HepG2 (cell line): ENCODE measurements around the gene TEAD4. TPM values are rescaled to one million over a fixed set of nuclear protein-coding genes. Genes with fewer than 3 reads are reported as not detected.

Experiments used
- ATAC-seq: fragments of 200-7000 bp; cut with Tn5 transposase; 3 replicates; pipeline ENCODE4 v1.9.1; 2020; ENCODE audit warnings: mild to moderate bottlenecking, moderate library complexity
- BruUV-seq: library from RNA; stranded (reverse); fragments of 400-500 nt; replicated peaks from 2 replicates; lab custom pipeline; 2021; lab: Mats Ljungman, UMichigan
- CTCF ChIA-PET: fragments of 300-600 bp; formaldehyde crosslinking; extraction: SDS; loops from one replicate; lab custom pipeline; 2021; ENCODE audit warnings: low total read pairs, inconsistent platforms, low intra/inter-chr PET ratio; lab: Yijun Ruan, JAX
- POLR2A ChIA-PET: fragments of 350-600 bp; sonication (Branson Sonifier 250); formaldehyde crosslinking; loops from one replicate; lab custom pipeline; 2020; ENCODE audit warnings: antibody characterized with exemption, inconsistent platforms; lab: Yijun Ruan, JAX
- DNase-seq: peaks from one replicate; pipeline ENCODE4 v3.0.0-alpha.2; 2015; ENCODE audit warnings: low spot score
- FAIRE-seq: peaks from 3 replicates; lab custom pipeline; 2011; peaks lifted over from hg19 to GRCh38; lab: Jason Lieb, UNC
- H2AFZ ChIP-seq: one replicate; pipeline ENCODE4 v1.6.1; 2011; ENCODE audit warnings: low read length, inconsistent platforms
- H3K27ac ChIP-seq: fragments of 300-600 bp; 3 replicates; pipeline ENCODE4 v1.8.0; 2011; ENCODE audit warnings: mixed run types, mild to moderate bottlenecking, mixed read lengths, low read length, inconsistent platforms; ENCODE audit not compliant: insufficient read depth; ENCODE audit errors: extremely low read length
- H3K27me3 ChIP-seq, 2 experiments: fragments of 200-600 bp in 1 of 2; 2 replicates in 1 of 2; 3 replicates in 1 of 2; pipeline versions ENCODE4 v1.6.0 to v1.8.0; 2011; ENCODE audit warnings: low read length in 2 of 2, mild to moderate bottlenecking in 2 of 2, moderate library complexity in 2 of 2, inconsistent platforms in 1 of 2; ENCODE audit not compliant: insufficient read depth in 2 of 2, control insufficient read depth in 1 of 2
- H3K36me3 ChIP-seq, 2 experiments: fragments of 200-600 bp in 1 of 2; replicated peaks in 1 of 2; 2 replicates in 1 of 2; 3 replicates in 1 of 2; pipeline versions ENCODE4 v1.5.1 to v1.8.0; 2011; ENCODE audit warnings: low read length in 2 of 2, inconsistent platforms in 1 of 2; ENCODE audit not compliant: insufficient read depth in 2 of 2, control insufficient read depth in 1 of 2
- H3K4me1 ChIP-seq: 2 replicates; pipeline ENCODE4 v1.5.1; 2012; ENCODE audit warnings: low read length, inconsistent platforms; ENCODE audit not compliant: insufficient read depth
- H3K4me2 ChIP-seq: 2 replicates; pipeline ENCODE4 v1.6.0; 2011; ENCODE audit warnings: low read depth, low read length, inconsistent platforms
- H3K4me3 ChIP-seq, 3 experiments: fragments of 200-600 bp in 1 of 3; sonication (generic), shearing (Covaris generic) in 1 of 3; replicated peaks in 1 of 3; 2 replicates each; pipeline ENCODE4 v1.5.1; 2011 to 2016; ENCODE audit warnings: low read length in 3 of 3, inconsistent platforms in 2 of 3, low read depth in 2 of 3, mild to moderate bottlenecking in 2 of 3, control low read depth in 1 of 3, mixed read lengths in 1 of 3; ENCODE audit not compliant: insufficient read depth in 1 of 3
- H3K79me2 ChIP-seq: one replicate; pipeline ENCODE4 v1.6.1; 2011; ENCODE audit warnings: low read length, inconsistent platforms; ENCODE audit not compliant: insufficient read depth
- H3K9ac ChIP-seq: 2 replicates; pipeline ENCODE4 v1.6.0; 2011; ENCODE audit warnings: mild to moderate bottlenecking, low read depth, low read length, inconsistent platforms; ENCODE audit not compliant: insufficient read depth
- H3K9me3 ChIP-seq: 2 replicates; pipeline ENCODE4 v1.5.1; 2012; ENCODE audit warnings: mild to moderate bottlenecking, low read length
- H4K20me1 ChIP-seq: 2 replicates; pipeline ENCODE4 v1.6.0; 2011; ENCODE audit warnings: inconsistent platforms, mild to moderate bottlenecking, low read length, moderate library complexity; ENCODE audit not compliant: insufficient read depth
- AGO2 ChIP-seq: fragments of 200-400 bp; formaldehyde crosslinking; optimal IDR thresholded peaks from 2 replicates; pipeline ENCODE3; 2017; ENCODE audit warnings: mild to moderate bottlenecking, low read depth, low read length, moderate library complexity
- CREB1 ChIP-seq, 2 experiments: fragments of 450-650 bp in 1 of 2; IDR thresholded peaks; 2 replicates each; pipeline ENCODE4 v1.6.1; 2016 to 2017; ENCODE audit warnings: control low read depth in 1 of 2, mild to moderate bottlenecking in 1 of 2, missing compliant biosample characterization in 1 of 2, missing genetic modification characterization in 1 of 2
- KAT2B ChIP-seq: fragments of 150-350 bp; IDR thresholded peaks from 2 replicates; pipeline ENCODE4 v1.6.1; 2014; ENCODE audit warnings: low read depth, low read length, borderline replicate concordance
- SNAPC2 ChIP-seq: sonication (generic); formaldehyde crosslinking; IDR thresholded peaks from 2 replicates; pipeline ENCODE4 v1.8.1; 2022; ENCODE audit warnings: mild to moderate bottlenecking, missing genetic modification reagents
- ZBTB7A ChIP-seq: sonication (generic); formaldehyde crosslinking; IDR thresholded peaks from 2 replicates; pipeline ENCODE4 v1.8.0; 2022; ENCODE audit warnings: mild to moderate bottlenecking, missing genetic modification reagents
- ZNF263 ChIP-seq: sonication (generic); formaldehyde crosslinking; IDR thresholded peaks from 2 replicates; pipeline ENCODE4 v1.4.0; 2020; ENCODE audit warnings: missing genetic modification reagents
- ZNF30 ChIP-seq: sonication (generic); formaldehyde crosslinking; IDR thresholded peaks from 2 replicates; pipeline ENCODE4 v1.5.0; 2020; ENCODE audit warnings: mild to moderate bottlenecking, missing genetic modification reagents
- ZNF317 ChIP-seq: sonication (generic); formaldehyde crosslinking; IDR thresholded peaks from 2 replicates; pipeline ENCODE4 v1.5.0; 2020; ENCODE audit warnings: mild to moderate bottlenecking, missing genetic modification reagents
- WGBS: methylation state at CpG from one replicate; pipeline ENCODE4 v1.1.6; 2017; ENCODE audit warnings: low lambda C conversion rate; 5-methylcytosine and 5-hydroxymethylcytosine counted together
- in situ Hi-C: cut with HindIII; loops from 2 replicates; pipeline ENCODE4 v1.10.0; 2017; ENCODE audit warnings: low pct_unique_long_range_greater_than_20kb; ENCODE audit not compliant: extremely low pct_ligation_motif_present
- intact Hi-C: fragments of 100-400 bp; cut with micrococcal nuclease; formaldehyde crosslinking; loops from one replicate; pipeline ENCODE4 v1.10.0; 2022; ENCODE audit not compliant: unreplicated experiment
- polyA plus RNA-seq, 8 experiments: library from polyadenylated mRNA; depleted of rRNA in 3 of 8; stranded (reverse) in 7 of 8; unstranded in 1 of 8; fragments of >200 nt; fragmentation: Illumina TruSeq in 4 of 8; extraction: Trizol in 4 of 8; gene quantifications; 2 replicates each; pipeline versions ENCODE4 v1.2.1 to v1.2.3, GENCODE V29; 2011 to 2016; ENCODE audit warnings: low read depth in 4 of 8, missing spikeins in 1 of 8, mixed read lengths in 1 of 8; ENCODE audit not compliant: insufficient read depth in 1 of 8
- total RNA-seq, 5 experiments: library from RNA; depleted of rRNA; stranded (reverse); fragments of >200 nt; fragmentation: Illumina TruSeq; extraction: Trizol; gene quantifications; 2 replicates each; pipeline ENCODE4 v1.2.3, GENCODE V29; 2016; ENCODE audit warnings: low read depth in 1 of 5

The TEAD4 gene
- total and polyA plus RNA-seq, 2 of the 13 experiments (the other 11 are each of a cell fraction or from before 2014, with no cell fraction given) = 45.0 to 69.4 TPM

DNA sequence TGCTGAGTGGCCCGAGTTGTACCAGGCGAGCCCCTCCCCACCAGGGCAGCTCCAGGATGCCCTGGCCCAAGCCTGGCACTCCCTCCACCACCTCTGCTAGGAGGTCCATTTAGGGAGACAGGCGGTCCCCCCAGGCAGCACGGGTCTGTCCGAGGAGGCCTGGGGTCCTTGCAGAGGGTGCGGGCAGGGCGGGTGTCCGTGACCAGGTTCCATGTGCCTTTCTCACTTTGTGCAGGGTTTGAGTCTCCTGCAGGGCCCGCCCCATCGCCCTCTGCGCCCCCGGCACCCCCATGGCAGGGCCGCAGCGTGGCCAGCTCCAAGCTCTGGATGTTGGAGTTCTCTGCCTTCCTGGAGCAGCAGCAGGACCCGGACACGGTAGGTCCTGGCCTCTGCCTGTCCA, 61.2 kb downstream of the TEAD4 start:
- no peaks in the 10 kb centered on the region for H3K27me3 ChIP-seq
- H4K20me1 ChIP-seq = no peaks in the 10 kb centered on the region
- H2AFZ ChIP-seq = no peak overlapping the region
- WGBS = 96% methylated on average over 3 of the region's 16 CpGs
- H3K27ac ChIP-seq = no peak overlapping the region
- H3K79me2 ChIP-seq = no peaks in the 10 kb centered on the region
- H3K36me3 ChIP-seq = peaks cover 49 to 82% of the 10 kb centered on the region in 2 experiments
- no TSS peak for BruUV-seq
- H3K4me3 ChIP-seq = no peak overlapping the region
- H3K9ac ChIP-seq = no peak overlapping the region
- no peak for TF ChIP-seq ZBTB7A (CRISPR knock-in tag)
- peak; percentile 81 for TF ChIP-seq AGO2
- POLR2A ChIA-PET = no interaction called here
- intact Hi-C loops = no loop called here
- in situ Hi-C loops = no loop called here
- no peaks in the 10 kb centered on the region for H3K4me1 ChIP-seq
- FAIRE-seq = no peak
- DNase-seq = no peak
- no peaks in the 10 kb centered on the region for H3K9me3 ChIP-seq
- CTCF ChIA-PET = no interaction called here
- no peak overlapping the region for H3K4me2 ChIP-seq
- ATAC-seq = no peak

DNA sequence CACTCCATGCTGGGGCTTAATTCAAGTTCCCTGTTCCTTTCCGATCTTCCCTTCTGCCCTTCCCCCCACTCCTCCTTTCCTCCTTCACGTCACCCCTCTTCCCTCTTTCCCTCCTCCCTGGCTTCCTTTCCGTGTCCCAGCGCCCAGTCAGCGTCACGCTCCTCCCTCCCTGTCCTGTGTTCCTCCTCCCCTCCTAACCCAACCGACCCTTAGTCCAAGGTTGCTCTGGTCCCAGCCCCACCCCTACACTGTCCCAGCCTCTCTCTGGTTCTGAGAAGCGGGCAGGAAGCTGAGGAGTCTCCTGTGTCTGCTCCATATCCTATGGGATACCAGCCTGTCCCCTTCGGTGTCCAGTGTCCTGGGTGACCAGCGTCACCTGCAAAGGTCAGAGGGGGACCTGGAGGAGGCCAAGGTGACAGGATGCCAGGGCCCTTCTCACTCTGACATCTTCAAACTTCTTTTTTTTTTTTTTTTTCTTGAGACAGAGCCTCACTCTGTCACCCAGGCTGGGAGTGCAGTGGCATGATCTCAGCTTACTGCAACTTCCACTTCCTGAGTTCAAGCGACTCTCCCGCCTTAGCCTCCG, 61.7 kb downstream of the TEAD4 start:
- FAIRE-seq = no peak
- POLR2A ChIA-PET = no interaction called here
- CTCF ChIA-PET = no interaction called here

More for the DNA sequence above, 61.7 kb downstream of the TEAD4 start:
- H3K79me2 ChIP-seq = no peaks in the 10 kb centered on the region
- H3K36me3 ChIP-seq = peaks cover 51 to 84% of the 10 kb centered on the region in 2 experiments
- H2AFZ ChIP-seq = no peak overlapping the region
- H3K27me3 ChIP-seq = no peaks in the 10 kb centered on the region
- WGBS = 94% methylated on average over 13 of the region's 13 CpGs
- intact Hi-C loops (no loop called here), in situ Hi-C loops (no loop called here)
- H4K20me1 ChIP-seq = no peaks in the 10 kb centered on the region
- no peak overlapping the region for H3K4me2 ChIP-seq
- no peak overlapping the region for H3K9ac ChIP-seq
- BruUV-seq = no TSS peak
- DNase-seq = no peak
- TF ChIP-seq ZNF317 (CRISPR knock-in tag) = peak; percentile 61; the same call in 1 of the 2 replicates
- TF ChIP-seq KAT2B = no peak
- no peak for TF ChIP-seq CREB1 (IDR thresholded peaks at IDR 0.05)
- TF ChIP-seq CREB1 (CRISPR knock-in tag; IDR thresholded peaks at IDR 0.05) = no peak
- TF ChIP-seq SNAPC2 = no peak
- 0 out of 2 replicates have a peak, but pooled peaks have one; percentile 45 for TF ChIP-seq ZNF263
- TF ChIP-seq ZNF30 (CRISPR knock-in tag) = no peak
- no peaks in the 10 kb centered on the region for H3K4me1 ChIP-seq
- no peak overlapping the region for H3K27ac ChIP-seq
- no peak for ATAC-seq
- H3K9me3 ChIP-seq = no peaks in the 10 kb centered on the region
- no peak overlapping the region for H3K4me3 ChIP-seq
